ENCODE results near the gene CAPG. TPM values are rescaled to one million over a fixed set of nuclear protein-coding genes. Genes with fewer than 3 reads are reported as not detected.

The CAPG gene
- total RNA-seq, 1 donor from 2014 or later: 555 TPM

- Histone ChIP-seq H3K4me3 (peak within 1 kb of the TSS; percentile 88), H3K27me3 (ENCODE audit: low read depth) (no peaks in the 10 kb centered on the region), H3K4me1 (peaks cover 25% of the 10 kb centered on the region), H3K27ac (peak within 1 kb of the TSS; percentile 90), H3K36me3 (peaks cover 51% of the 10 kb centered on the region), H3K9me3 (no peaks in the 10 kb centered on the region)
- DNase-seq: peak; percentile 97
- intact Hi-C loops (cut with DNase I): no loop called here
- TF ChIP-seq CTCF (IDR thresholded peaks at IDR 0.05): no peak
- peak; percentile 98 to 99 for ATAC-seq
Measured at GRCh38 chr2:85354286-85355072, 55.7 kb downstream of the CAPG start, which contains the start of the genes ELMOD3 and RETSAT. TSS of gene ELMOD3 (plus strand) at chr2:85354769. CDS start at chr2:85357199, 2,430 bp downstream. TSS of gene RETSAT (minus strand) at chr2:85354528. CDS start at chr2:85354507, 21 bp downstream.

DNA sequence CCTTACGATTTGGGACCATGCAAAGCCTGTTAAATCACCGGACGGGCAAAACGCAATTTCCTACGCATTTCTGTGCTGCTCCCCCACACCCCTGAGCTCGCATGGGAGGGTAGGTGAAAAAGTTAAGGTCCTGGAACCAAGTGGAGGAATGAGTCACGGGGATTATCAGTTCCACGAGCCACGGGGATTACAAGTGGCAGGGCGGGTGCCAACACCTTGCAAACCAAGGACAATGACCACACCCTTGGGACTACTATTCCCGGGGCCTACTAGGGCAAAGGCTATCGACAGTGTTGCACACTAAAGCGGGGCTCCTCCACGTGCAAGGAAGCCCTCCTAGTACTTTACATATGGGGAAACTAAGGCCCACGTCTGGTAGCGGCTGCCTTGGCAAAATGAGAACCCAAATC is 56.3 kb downstream of the CAPG start:
- ATAC-seq (peak; percentile 60 to 76), DNase-seq (peak; percentile 66)
- Histone ChIP-seq H3K27ac (peak overlapping the region; percentile 90), H3K4me1 (peaks cover 25% of the 10 kb centered on the region), H3K4me3 (peak overlapping the region; percentile 88), H3K27me3 (ENCODE audit: low read depth) (no peaks in the 10 kb centered on the region), H3K9me3 (no peaks in the 10 kb centered on the region), H3K36me3 (peaks cover 53% of the 10 kb centered on the region)
- TF ChIP-seq CTCF (IDR thresholded peaks at IDR 0.05): no peak
- intact Hi-C loops (cut with DNase I): no loop called here

DNA sequence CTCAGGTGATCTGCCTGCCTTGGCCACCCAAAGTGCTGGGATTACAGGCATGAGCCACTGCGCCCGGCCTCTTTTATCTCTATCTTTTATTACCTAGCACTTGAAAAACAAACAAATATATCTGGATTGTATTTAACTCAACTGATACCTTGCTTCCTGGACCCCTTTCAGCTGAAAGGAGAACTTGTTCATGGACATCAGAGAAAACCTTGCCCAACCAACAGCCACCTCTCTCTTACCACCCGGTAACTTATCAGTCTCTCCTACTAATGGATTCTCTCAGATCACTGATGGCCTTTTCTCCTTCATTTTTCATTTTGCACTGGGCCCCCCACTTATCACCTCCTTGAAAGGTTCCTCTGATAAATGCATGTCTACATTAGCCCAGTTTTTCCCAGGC is 62.6 kb downstream of the CAPG start:
- no peaks in the 10 kb centered on the region for H3K27me3 ChIP-seq (ENCODE audit: low read depth)
- H3K27ac ChIP-seq: no peak overlapping the region
- DNase-seq: no peak
- H3K4me3 ChIP-seq: no peak overlapping the region
- H3K9me3 ChIP-seq: no peaks in the 10 kb centered on the region
- H3K36me3 ChIP-seq: peaks cover 84% of the 10 kb centered on the region
- no peak for TF ChIP-seq CTCF (IDR thresholded peaks at IDR 0.05)
- peaks cover 2% of the 10 kb centered on the region for H3K4me1 ChIP-seq
- no peak for ATAC-seq
- intact Hi-C loops (cut with DNase I): no loop called here

Other genes starting within 250 kb of the CAPG start
- gene TGOLN2, start 82.4 kb downstream of the CAPG start, total RNA-seq: 171 TPM
- 55.5 TPM for gene RETSAT, start 55.8 kb downstream of the CAPG start, total RNA-seq
- 19.6 TPM for gene ELMOD3, start 55.6 kb downstream of the CAPG start, total RNA-seq
- 0.97 TPM for gene SH2D6, start 8.3 kb upstream of the CAPG start, total RNA-seq
- gene MAT2A, start 128.8 kb upstream of the CAPG start, total RNA-seq: 183 TPM
- 62.2 TPM for gene GGCX, start 151.1 kb upstream of the CAPG start, total RNA-seq
- 272 TPM for gene VAMP8, start 167.2 kb upstream of the CAPG start, total RNA-seq
- gene VAMP5, start 174.1 kb upstream of the CAPG start, total RNA-seq: 87.0 TPM
- 89.8 TPM for gene RNF181, start 185.4 kb upstream of the CAPG start, total RNA-seq
- 28.9 TPM for gene TMEM150A, start 192.3 kb upstream of the CAPG start, total RNA-seq
- gene C2orf68, start 201.7 kb upstream of the CAPG start, total RNA-seq: 40.6 TPM
- 40.2 TPM for gene USP39, start 205.8 kb upstream of the CAPG start, total RNA-seq